Superior temporal gyrus (tissue), 1 donor: ENCODE measurements around the gene ZNF774.
"Not testable (repeated sequence)": the region's sequence is repeated elsewhere in the genome, so short reads cannot be mapped to it uniquely, and the experiment has no call there.

Experiments
- DNase-seq: peaks from one replicate; pipeline ENCODE4 v3.0.0-alpha.2; 2016; ENCODE audit errors: extremely low spot score

ZNF774 gene

DNA sequence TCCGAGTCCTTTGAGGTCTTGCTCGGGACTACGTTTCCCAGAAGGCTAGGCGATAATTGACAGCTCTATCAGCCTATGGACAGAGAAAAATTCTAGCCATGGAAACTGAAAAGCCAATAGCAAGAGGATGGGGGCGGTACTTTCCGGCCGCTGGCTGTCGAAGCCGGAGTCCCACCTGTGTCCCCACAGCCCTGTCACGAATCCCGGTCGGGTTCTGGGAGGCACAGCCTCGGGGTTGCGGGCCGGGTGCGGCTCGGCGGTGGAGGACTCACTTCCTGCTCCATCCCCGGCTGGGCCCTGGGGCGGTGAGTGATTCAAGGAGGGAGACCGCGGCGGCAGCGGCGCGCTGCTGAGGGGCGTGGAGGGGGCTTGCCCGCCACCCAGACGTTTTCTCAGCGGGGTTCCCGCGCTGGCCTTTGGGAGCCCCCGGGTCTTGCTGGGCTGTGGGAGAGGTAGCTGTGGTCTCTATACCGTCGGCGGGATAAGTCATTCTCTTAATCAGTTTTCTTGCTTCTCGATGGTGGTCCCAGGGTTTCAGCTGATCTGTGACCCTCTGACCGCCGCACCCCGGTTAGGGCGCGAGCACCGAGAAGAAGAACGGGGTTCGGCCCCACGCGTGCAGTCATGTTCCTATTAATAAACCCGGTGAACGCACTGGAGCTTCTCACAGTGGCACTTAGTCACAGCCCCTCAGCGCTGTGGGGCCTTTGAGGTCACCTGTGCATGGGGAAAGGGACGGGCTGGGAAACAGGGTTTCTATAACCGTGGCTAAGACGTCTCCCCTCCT is at the start of gene ZNF774:
Gene ZNF774, plus strand, starts transcription at position 178 of the 787 bp plus-strand sequence. CDS start 2,377 bp downstream, outside the sequence.
- DNase-seq = peak; percentile 99

- DNase-seq = not testable (repeated sequence)
Observed at GRCh38 chr15:90305355-90305754, 46.7 kb upstream of the ZNF774 start.

DNA sequence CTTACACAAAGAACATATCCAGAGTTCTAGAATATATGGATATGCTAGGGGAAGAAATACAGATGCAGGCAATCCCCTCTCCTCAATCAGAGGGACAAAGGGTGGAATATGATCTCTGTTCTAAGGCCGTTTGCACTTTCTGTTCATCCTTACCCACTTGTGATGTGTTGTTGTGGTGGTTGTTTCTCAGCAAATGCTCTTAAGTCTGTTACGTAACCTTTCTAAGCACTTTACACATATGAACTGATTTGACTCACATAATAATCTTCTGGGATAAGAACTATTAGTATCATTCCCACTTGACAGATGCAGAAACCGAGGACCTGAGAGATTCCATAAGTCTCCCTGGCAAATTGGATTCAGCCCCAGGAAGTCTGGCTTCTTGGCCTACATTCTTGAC is 46.2 kb upstream of the ZNF774 start:
- DNase-seq = no peak

DNA sequence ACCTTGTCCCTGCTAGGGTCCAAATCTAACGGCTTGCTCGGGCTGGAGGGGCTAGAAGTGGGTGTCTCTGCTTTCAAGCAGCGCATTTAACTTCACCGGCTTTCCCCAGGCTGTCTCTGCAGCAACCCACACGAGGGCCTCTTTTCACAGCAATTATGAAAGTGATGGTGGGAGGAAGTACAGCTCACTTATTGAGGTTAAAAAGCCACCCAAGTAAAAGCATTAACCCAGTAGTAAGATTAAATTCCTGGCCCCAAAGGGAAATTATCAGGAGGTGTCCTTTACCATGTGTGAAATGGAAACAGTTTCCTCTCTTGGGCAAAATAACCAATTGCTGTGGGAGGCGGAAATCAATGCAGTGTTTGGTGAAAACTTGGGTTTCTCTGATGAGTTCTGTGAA is 45.5 kb upstream of the ZNF774 start:
- no peak for DNase-seq

- no peak for DNase-seq
Observed at GRCh38 chr15:90307661-90308060, 44.4 kb upstream of the ZNF774 start.

- no peak for DNase-seq
Observed at GRCh38 chr15:90309020-90309419, 43.1 kb upstream of the ZNF774 start.

- no peak for DNase-seq
Observed at GRCh38 chr15:90315278-90315982, 36.7 kb upstream of the ZNF774 start.

- no peak for DNase-seq
Observed at GRCh38 chr15:90316139-90316538, 35.9 kb upstream of the ZNF774 start.

DNA sequence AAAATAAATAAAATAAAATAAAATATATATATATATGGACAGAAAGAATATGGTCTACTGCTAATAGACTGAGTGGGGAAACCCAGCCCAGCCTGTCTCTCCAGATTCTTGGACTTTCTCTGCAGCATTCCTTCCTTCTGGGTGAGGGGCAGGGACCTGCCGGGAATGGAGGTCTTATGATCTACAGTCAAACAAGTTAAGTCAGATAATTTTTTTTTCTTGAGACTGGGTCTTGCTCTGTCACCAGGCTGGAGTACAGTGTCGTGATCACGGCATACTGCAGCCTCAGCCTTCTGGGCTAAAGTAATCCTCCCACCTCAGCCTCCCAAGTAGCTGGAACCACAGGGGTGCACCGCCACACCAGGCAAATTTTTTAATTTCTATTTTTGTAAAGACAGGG is 33.5 kb upstream of the ZNF774 start:
- DNase-seq = no peak

DNA sequence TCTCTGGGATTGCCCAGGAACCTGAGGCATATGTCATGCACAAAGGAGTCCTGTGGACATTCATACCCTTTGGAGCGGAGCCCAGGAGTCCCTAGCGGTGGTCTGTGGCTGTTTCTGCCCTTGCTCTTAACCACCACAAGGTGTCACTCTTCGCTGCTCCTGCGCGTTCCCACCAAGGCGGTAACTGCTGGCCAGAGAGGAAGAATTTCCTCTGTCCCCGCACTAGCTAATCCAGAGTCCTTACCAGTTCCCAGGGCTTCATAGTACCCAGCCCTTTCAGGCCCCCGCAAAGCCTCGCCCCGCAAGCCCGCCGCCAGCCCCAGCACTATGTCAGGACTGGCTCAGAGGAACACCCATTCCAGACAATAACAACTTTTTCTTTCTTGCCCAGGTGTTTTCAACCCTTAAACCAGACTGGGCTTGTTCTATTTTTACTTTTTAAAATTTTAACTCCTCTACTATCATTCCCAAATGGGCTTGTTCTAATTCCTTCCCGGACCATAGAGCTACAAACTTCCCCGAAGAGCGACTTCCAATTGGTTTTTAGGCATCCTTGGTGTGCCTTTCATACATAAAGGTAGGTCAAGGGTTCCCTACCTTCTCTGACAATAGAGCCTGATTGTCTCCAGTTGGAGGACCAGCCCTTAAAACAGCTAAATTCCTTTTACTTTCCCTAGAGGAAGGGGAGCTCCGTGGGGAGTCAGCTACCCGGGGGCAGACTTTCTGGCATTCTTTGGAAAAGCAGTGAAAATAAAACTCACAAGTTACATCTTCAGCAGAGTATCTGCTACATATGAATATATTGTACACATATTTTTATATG is 31.8 kb upstream of the ZNF774 start:
- DNase-seq = peak; percentile 94

GRCh38 chr15:90320885-90321278 is 31.2 kb upstream of the ZNF774 start:
- no peak for DNase-seq

DNA sequence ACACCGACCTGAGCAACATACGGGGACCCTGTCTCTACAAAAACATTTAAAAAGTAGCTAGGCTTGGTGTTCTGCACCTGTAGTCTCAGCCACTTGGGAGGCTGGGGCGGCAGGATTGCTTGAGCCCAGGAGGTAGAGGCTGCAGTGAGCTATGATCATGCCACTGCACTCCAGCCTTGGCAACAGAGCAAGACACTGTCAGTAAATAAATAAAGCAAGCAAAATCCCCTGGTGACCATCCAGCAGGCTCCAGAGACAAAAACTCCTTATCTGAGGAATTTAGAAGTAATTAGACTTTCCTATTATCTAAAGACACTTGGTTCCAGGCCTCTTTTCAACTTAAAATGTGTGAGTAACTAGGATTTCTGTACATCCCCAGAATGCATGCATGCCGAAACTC is 29.5 kb upstream of the ZNF774 start:
- DNase-seq = no peak

DNA sequence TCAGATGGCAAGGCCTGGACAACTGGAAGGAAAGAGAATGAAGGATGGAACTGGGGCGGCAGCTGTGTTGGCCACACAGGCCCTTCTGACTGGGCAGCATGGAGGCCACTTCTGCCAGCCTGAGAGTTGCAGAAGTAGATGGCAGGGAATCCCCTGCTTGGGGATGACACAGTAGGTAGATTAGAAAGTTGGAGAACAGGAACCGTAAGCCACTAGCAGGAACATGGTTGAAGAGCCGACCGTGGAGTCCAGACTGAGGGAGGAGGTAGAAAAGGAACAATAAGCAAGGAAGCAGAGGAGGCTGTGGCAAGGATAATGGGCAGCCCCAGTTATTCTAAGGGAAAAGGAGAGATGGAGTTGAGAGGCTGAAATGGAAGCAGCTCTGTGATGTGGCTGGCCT is 26.4 kb upstream of the ZNF774 start:
- DNase-seq = no peak

GRCh38 chr15:90326441-90326840 is 25.6 kb upstream of the ZNF774 start:
- DNase-seq = no peak

DNA sequence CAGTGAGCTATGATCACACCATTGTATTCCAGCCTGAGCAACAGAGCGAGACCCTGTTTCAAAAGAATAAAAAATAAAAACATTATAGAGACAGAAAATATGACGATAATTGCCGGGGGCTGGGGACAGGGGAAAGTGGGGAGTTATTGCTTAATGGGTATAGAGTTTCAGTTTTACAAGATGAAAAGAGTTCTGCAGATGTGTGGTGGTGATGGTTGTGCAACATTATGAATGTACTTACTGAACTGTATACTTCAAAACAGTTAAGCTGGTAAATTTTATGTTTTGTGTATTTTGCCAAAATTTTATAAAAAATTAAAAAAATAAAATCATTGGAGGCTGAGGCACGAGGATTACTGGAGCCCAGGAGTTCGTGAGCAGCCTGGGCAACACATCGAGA is 24.8 kb upstream of the ZNF774 start:
- DNase-seq = no peak

DNA sequence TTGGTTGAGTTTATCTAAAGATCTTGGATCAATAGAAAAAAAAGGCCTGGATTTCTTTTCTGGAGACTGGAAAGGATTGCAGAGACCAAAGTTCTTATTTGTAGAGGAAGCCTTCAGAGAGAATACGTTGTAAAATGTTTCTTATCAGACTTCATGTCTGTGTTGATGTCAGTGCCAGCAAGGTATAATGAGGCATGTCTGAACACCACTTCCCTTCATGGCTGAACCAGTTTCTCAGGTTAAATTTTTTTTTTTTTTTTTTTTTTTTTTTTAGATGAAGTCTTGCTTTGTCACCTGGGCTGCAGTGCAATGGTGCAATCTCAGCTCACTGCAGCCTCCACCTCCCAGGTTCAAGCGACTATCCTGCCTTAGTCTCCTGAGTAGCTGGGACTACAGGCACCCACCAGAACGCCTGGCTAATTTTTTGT is 17.8 kb upstream of the ZNF774 start:
- no peak for DNase-seq

DNA sequence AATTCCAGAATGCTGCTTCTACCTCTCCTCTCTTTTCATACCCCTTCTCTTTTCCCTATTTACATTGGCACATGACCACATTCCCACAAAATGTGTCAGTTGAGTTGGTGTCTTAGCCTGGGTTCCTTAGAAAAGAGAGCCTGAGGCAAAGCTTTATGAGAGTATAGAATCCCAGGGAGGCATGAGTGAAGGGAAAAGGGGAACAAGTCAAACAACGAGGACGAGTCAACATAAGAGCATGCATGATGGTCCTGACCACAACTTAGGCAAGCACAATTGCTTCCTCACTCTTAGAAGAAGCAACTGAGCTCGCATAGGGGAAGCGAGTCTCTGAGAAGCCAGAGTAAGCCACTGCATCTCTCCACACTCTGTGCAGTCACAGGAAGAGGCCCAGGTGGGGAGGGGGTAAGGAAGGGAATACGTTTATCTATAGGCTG is 15.4 kb upstream of the ZNF774 start:
- DNase-seq = no peak

- no peak for DNase-seq
Observed at GRCh38 chr15:90337256-90337655, 14.8 kb upstream of the ZNF774 start.

- DNase-seq = no peak
Observed at GRCh38 chr15:90338532-90338931, 13.6 kb upstream of the ZNF774 start.

GRCh38 chr15:90340345-90340744 is 11.7 kb upstream of the ZNF774 start:
- no peak for DNase-seq

DNA sequence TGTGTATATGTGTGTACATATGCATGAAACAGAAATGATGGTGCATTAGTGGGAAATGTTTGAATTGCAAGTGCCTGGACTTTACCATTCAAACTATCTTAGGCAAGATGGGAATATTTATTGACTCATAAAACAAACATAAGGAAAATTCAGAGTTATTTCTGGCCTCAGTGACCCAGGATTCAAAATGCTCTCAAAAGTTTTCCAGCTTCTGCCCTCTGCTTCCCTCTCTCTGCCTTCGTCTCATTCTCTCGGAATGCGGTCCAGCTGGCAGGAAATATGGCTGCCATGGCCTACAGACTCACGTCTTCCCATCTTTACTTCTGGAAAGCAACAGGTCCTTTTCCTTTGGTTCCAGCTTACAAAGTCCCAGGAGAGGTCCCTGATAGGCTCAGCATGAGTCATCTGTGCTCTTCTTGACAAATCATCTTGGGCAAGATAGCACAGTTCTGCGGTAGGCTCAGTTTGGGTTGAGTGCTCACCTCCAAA is 8.7 kb upstream of the ZNF774 start:
- DNase-seq = no peak

- DNase-seq = no peak
Observed at GRCh38 chr15:90344662-90345061, 7.4 kb upstream of the ZNF774 start.
